NOMO-1 treated with DMSO at 0.1 percent for 48 hours (cell line): ENCODE results near the gene POLE4.

Source experiments
- DNase-seq: peaks from one replicate; lab custom pipeline; 2025; ENCODE audit not compliant: unreplicated experiment; lab: John Stamatoyannopoulos, UW

Gene POLE4

GRCh38 chr2:74985978-74986609, 27.7 kb downstream of the POLE4 start:
- no peak for DNase-seq

GRCh38 chr2:74991977-74992376, 33.5 kb downstream of the POLE4 start:
- no peak for DNase-seq

- no peak for DNase-seq
Observed at GRCh38 chr2:74999468-74999867, 41.0 kb downstream of the POLE4 start.

- peak; percentile 69 for DNase-seq
Observed at GRCh38 chr2:75002007-75002406, 43.6 kb downstream of the POLE4 start.

- no peak for DNase-seq
Observed at GRCh38 chr2:75003276-75003675, 44.8 kb downstream of the POLE4 start.

- no peak for DNase-seq
Observed at GRCh38 chr2:75003773-75004172, 45.3 kb downstream of the POLE4 start.

GRCh38 chr2:75006041-75006440, 47.6 kb downstream of the POLE4 start:
- no peak for DNase-seq

- DNase-seq = no peak
Observed at GRCh38 chr2:75007061-75007460, 48.6 kb downstream of the POLE4 start.

- no peak for DNase-seq
Observed at GRCh38 chr2:75007819-75008218, 49.4 kb downstream of the POLE4 start.

GRCh38 chr2:75010571-75010970, 52.1 kb downstream of the POLE4 start:
- DNase-seq = no peak

- no peak for DNase-seq
Observed at GRCh38 chr2:75012080-75012479, 53.6 kb downstream of the POLE4 start.

GRCh38 chr2:75018162-75018561, 59.7 kb downstream of the POLE4 start:
- peak; percentile 93 for DNase-seq
